Activated naive CD4-positive, alpha-beta T cell treated with anti-CD3 and anti-CD28 coated beads for 36 hours (primary cell): Measurements from ENCODE around the gene LDB2. TPM values are rescaled to one million over a fixed set of nuclear protein-coding genes. Genes with fewer than 3 reads are reported as not detected.

Experiments used
- CTCF ChIA-PET: fragments of 350-600 bp; sonication (Branson Sonifier 250); formaldehyde crosslinking; loops from one replicate; lab custom pipeline; 2021; ENCODE audit warnings: antibody characterized with exemption; lab: Charles Lee
- DNase-seq: peaks from one replicate; pipeline ENCODE4 v3.0.0-alpha.2; 2020
- H3K27ac Mint-ChIP-seq: one replicate; pipeline ENCODE4 v1.8.0; 2021; ENCODE audit warnings: mild to moderate bottlenecking, mixed read lengths
- H3K27me3 Mint-ChIP-seq: one replicate; pipeline ENCODE4 v1.8.0; 2021; ENCODE audit warnings: low read depth, mixed read lengths
- H3K36me3 Mint-ChIP-seq: one replicate; pipeline ENCODE4 v1.8.0; 2021; ENCODE audit warnings: low read depth, mixed read lengths
- H3K4me1 Mint-ChIP-seq: one replicate; pipeline ENCODE4 v1.8.0; 2021; ENCODE audit warnings: low read depth, mixed read lengths
- H3K4me3 Mint-ChIP-seq: one replicate; pipeline ENCODE4 v1.8.0; 2021; ENCODE audit warnings: mild to moderate bottlenecking, moderate library complexity, mixed read lengths
- H3K9me3 Mint-ChIP-seq: one replicate; pipeline ENCODE4 v1.8.0; 2021; ENCODE audit warnings: mixed read lengths
- intact Hi-C: fragments of 100-400 bp; cut with micrococcal nuclease; formaldehyde crosslinking; loops from one replicate; pipeline ENCODE4 v1.15.1; 2023
- total RNA-seq, 2 experiments: library from RNA; stranded (reverse); gene quantifications; one replicate each; pipeline ENCODE4 v1.2.3, GENCODE V29; 2021

LDB2 gene
- total RNA-seq, 2 experiments from 2014 or later = not detected

GRCh38 chr4:16715482-16715881, 183.0 kb downstream of the LDB2 start:
- Mint-ChIP-seq H3K4me3 (no peak overlapping the region), H3K27ac (no peak overlapping the region)

DNA sequence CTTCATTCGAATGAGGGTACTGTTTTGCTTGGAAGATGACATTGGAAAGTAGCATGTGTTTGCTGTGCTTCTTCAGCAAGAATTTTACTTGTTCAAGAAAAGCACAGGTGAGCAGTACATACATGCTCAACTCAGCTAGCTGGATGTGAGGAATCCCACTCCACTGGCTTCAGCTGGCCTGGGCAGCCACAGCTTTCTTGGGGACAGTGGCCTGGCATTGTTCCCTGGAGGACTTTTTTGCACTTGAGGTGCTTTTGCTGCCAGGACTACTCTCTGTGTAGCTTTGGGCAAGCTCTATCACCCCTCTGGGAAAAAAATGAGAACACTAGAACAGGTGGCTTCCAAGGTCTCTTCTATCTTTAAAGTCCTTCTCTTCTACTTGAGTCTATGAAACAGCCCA, 184.3 kb downstream of the LDB2 start:
- Mint-ChIP-seq H3K36me3 (no peaks in the 10 kb centered on the region), H3K4me1 (no peaks in the 10 kb centered on the region), H3K27ac (no peak overlapping the region), H3K4me3 (no peak overlapping the region), H3K27me3 (peaks cover 6% of the 10 kb centered on the region), H3K9me3 (peaks cover 1% of the 10 kb centered on the region)
- intact Hi-C loops = no loop called here
- DNase-seq = no peak
- CTCF ChIA-PET = no interaction called here

More at GRCh38 chr4:16715482-16715881, 183.0 kb downstream of the LDB2 start:
- CTCF ChIA-PET = no interaction called here
- Mint-ChIP-seq H3K27me3 (peaks cover 8% of the 10 kb centered on the region), H3K36me3 (no peaks in the 10 kb centered on the region), H3K9me3 (peaks cover 1% of the 10 kb centered on the region), H3K4me1 (no peaks in the 10 kb centered on the region)
- no peak for DNase-seq
- intact Hi-C loops = no loop called here

- no peaks in the 10 kb centered on the region for H3K4me1 Mint-ChIP-seq
- H3K27me3 Mint-ChIP-seq = peaks cover 6% of the 10 kb centered on the region
- CTCF ChIA-PET = no interaction called here
- no peak overlapping the region for H3K4me3 Mint-ChIP-seq
- H3K27ac Mint-ChIP-seq = no peak overlapping the region
- H3K36me3 Mint-ChIP-seq = no peaks in the 10 kb centered on the region
- intact Hi-C loops = no loop called here
- no peak for DNase-seq
- peaks cover 1% of the 10 kb centered on the region for H3K9me3 Mint-ChIP-seq
These were observed 184.7 kb downstream of the LDB2 start for GRCh38 chr4:16713696-16714095.

DNA sequence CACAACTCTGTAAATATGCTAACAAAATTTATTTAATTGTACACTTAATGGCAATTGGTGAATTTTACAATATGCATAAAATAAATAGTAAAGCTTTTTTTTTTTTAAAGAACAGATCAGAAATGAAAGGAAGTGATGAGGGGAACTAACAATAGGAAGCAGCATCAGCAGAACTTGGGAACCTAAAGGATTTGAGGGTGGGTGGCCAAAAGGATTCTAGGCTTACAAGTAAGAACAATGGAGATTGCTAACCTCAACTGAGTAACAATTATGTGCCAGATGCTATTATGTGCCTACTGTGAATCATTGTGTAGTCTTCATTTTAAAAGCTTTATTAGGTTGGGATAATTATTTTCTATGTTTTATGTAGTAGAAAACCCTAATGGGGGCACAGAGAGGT, 185.2 kb downstream of the LDB2 start:
- no peaks in the 10 kb centered on the region for H3K4me1 Mint-ChIP-seq
- peaks cover 1% of the 10 kb centered on the region for H3K9me3 Mint-ChIP-seq
- H3K27ac Mint-ChIP-seq = no peak overlapping the region
- intact Hi-C loops = no loop called here
- no peak for DNase-seq
- H3K27me3 Mint-ChIP-seq = peaks cover 9% of the 10 kb centered on the region
- H3K4me3 Mint-ChIP-seq = no peak overlapping the region
- CTCF ChIA-PET = no interaction called here
- no peaks in the 10 kb centered on the region for H3K36me3 Mint-ChIP-seq

DNA sequence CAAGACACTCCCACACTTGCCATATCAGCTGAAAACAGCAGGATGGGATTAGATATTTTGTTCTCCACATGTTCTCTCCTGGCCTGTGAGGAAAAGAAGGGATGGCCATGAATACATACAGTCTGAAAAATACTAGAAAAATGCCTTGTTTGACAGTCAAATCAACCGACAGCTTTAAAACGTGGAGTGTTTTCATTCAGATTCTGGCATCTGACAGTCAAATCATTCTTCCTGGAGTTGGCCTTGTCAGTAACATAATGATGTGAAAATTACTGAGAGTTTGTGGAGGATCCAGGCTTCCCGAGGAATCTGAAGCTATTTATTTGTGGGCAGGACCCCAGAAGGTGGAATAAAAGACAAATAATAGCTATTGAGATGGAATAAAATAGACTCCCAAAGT, 188.2 kb downstream of the LDB2 start:
- CTCF ChIA-PET = interaction anchor here (1.1 kb wide), 1 partner anchor 311 kb away, joined by 3 read pairs; no protein-coding TSS in a partner anchor
- no peak for DNase-seq
- intact Hi-C loops = no loop called here

GRCh38 chr4:16707874-16708273, 190.6 kb downstream of the LDB2 start:
- Mint-ChIP-seq H3K27me3 (peaks cover 12% of the 10 kb centered on the region), H3K4me1 (no peaks in the 10 kb centered on the region), H3K9me3 (no peaks in the 10 kb centered on the region), H3K4me3 (no peak overlapping the region), H3K27ac (no peak overlapping the region), H3K36me3 (no peaks in the 10 kb centered on the region)
- intact Hi-C loops = no loop called here
- DNase-seq = no peak
- CTCF ChIA-PET = interaction anchor here (0.7 kb wide), 1 partner anchor 209 kb away, joined by 3 read pairs; no protein-coding TSS in a partner anchor

More for the DNA sequence above, 188.2 kb downstream of the LDB2 start:
- Mint-ChIP-seq H3K9me3 (no peaks in the 10 kb centered on the region), H3K27ac (no peak overlapping the region), H3K27me3 (peaks cover 12% of the 10 kb centered on the region), H3K4me1 (no peaks in the 10 kb centered on the region), H3K4me3 (no peak overlapping the region), H3K36me3 (no peaks in the 10 kb centered on the region)

- CTCF ChIA-PET = no interaction called here
- Mint-ChIP-seq H3K27me3 (peaks cover 7% of the 10 kb centered on the region), H3K9me3 (no peaks in the 10 kb centered on the region), H3K4me1 (no peaks in the 10 kb centered on the region), H3K36me3 (no peaks in the 10 kb centered on the region), H3K27ac (no peak overlapping the region), H3K4me3 (no peak overlapping the region)
- intact Hi-C loops = no loop called here
- DNase-seq = no peak
These were observed 192.2 kb downstream of the LDB2 start for GRCh38 chr4:16706251-16706650.

- Mint-ChIP-seq H3K9me3 (no peaks in the 10 kb centered on the region), H3K27me3 (peaks cover 6% of the 10 kb centered on the region)
- CTCF ChIA-PET = no interaction called here
These were observed 193.1 kb downstream of the LDB2 start for GRCh38 chr4:16705341-16705740.

DNA sequence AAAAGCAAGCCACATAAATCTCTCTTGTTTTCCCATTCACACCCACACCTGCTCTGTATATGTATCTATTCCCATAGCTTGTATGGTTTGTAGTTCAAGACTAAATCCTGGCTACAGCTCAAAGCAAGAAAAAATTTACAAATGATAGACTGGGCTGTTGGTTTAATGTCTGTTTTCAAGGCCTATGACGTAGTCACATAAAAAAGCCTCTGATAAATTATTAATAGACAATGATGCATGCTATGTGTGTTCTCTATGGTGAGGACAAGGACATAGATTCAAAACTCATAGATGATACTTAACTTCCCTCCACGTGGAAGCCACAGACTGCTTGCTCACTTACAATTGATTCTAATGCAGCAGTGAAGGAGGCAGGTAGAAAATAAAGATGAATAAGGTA, 194.0 kb downstream of the LDB2 start:
- no peak overlapping the region for H3K4me3 Mint-ChIP-seq
- H3K9me3 Mint-ChIP-seq = no peaks in the 10 kb centered on the region
- no peak overlapping the region for H3K27ac Mint-ChIP-seq
- intact Hi-C loops = no loop called here
- no peaks in the 10 kb centered on the region for H3K4me1 Mint-ChIP-seq
- CTCF ChIA-PET = no interaction called here
- H3K36me3 Mint-ChIP-seq = no peaks in the 10 kb centered on the region
- no peak for DNase-seq
- peaks cover 7% of the 10 kb centered on the region for H3K27me3 Mint-ChIP-seq

More at GRCh38 chr4:16705341-16705740, 193.1 kb downstream of the LDB2 start:
- DNase-seq = no peak
- Mint-ChIP-seq H3K36me3 (no peaks in the 10 kb centered on the region), H3K27ac (no peak overlapping the region), H3K4me1 (no peaks in the 10 kb centered on the region), H3K4me3 (no peak overlapping the region)
- intact Hi-C loops = no loop called here

- H3K4me1 Mint-ChIP-seq = no peaks in the 10 kb centered on the region
- CTCF ChIA-PET = no interaction called here
- intact Hi-C loops = no loop called here
- no peak overlapping the region for H3K27ac Mint-ChIP-seq
- no peak for DNase-seq
- no peaks in the 10 kb centered on the region for H3K36me3 Mint-ChIP-seq
- no peaks in the 10 kb centered on the region for H3K9me3 Mint-ChIP-seq
- no peak overlapping the region for H3K4me3 Mint-ChIP-seq
- peaks cover 4% of the 10 kb centered on the region for H3K27me3 Mint-ChIP-seq
These were observed 202.5 kb downstream of the LDB2 start for GRCh38 chr4:16695896-16696295.

- no peaks in the 10 kb centered on the region for H3K9me3 Mint-ChIP-seq
- CTCF ChIA-PET = no interaction called here
- intact Hi-C loops = no loop called here
These were observed 203.6 kb downstream of the LDB2 start for GRCh38 chr4:16694884-16695276.

GRCh38 chr4:16694173-16694883, 204.1 kb downstream of the LDB2 start:
- Mint-ChIP-seq H3K4me3 (no peak overlapping the region), H3K27me3 (peaks cover 3% of the 10 kb centered on the region), H3K9me3 (no peaks in the 10 kb centered on the region), H3K27ac (no peak overlapping the region), H3K4me1 (no peaks in the 10 kb centered on the region), H3K36me3 (no peaks in the 10 kb centered on the region)
- no peak for DNase-seq
- intact Hi-C loops = no loop called here
- CTCF ChIA-PET = no interaction called here

More at GRCh38 chr4:16694884-16695276, 203.6 kb downstream of the LDB2 start:
- Mint-ChIP-seq H3K36me3 (no peaks in the 10 kb centered on the region), H3K27me3 (peaks cover 4% of the 10 kb centered on the region), H3K27ac (no peak overlapping the region), H3K4me1 (no peaks in the 10 kb centered on the region), H3K4me3 (no peak overlapping the region)
- no peak for DNase-seq

- DNase-seq = no peak
- intact Hi-C loops = no loop called here
- H3K4me1 Mint-ChIP-seq = no peaks in the 10 kb centered on the region
- H3K9me3 Mint-ChIP-seq = no peaks in the 10 kb centered on the region
- H3K4me3 Mint-ChIP-seq = no peak overlapping the region
- CTCF ChIA-PET = no interaction called here
- no peak overlapping the region for H3K27ac Mint-ChIP-seq
- H3K36me3 Mint-ChIP-seq = no peaks in the 10 kb centered on the region
- peaks cover 3% of the 10 kb centered on the region for H3K27me3 Mint-ChIP-seq
These were observed 204.8 kb downstream of the LDB2 start for GRCh38 chr4:16693641-16694040.
